HG03432 (cell line): Measurements from ENCODE around the gene PUS1.

Experiments
- ATAC-seq: cut with Tn5 transposase; IDR thresholded peaks from one replicate; pipeline ENCODE4 v1.9.1; 2021; ENCODE audit warnings: mild to moderate bottlenecking, moderate library complexity; ENCODE audit not compliant: unreplicated experiment

PUS1 gene

DNA sequence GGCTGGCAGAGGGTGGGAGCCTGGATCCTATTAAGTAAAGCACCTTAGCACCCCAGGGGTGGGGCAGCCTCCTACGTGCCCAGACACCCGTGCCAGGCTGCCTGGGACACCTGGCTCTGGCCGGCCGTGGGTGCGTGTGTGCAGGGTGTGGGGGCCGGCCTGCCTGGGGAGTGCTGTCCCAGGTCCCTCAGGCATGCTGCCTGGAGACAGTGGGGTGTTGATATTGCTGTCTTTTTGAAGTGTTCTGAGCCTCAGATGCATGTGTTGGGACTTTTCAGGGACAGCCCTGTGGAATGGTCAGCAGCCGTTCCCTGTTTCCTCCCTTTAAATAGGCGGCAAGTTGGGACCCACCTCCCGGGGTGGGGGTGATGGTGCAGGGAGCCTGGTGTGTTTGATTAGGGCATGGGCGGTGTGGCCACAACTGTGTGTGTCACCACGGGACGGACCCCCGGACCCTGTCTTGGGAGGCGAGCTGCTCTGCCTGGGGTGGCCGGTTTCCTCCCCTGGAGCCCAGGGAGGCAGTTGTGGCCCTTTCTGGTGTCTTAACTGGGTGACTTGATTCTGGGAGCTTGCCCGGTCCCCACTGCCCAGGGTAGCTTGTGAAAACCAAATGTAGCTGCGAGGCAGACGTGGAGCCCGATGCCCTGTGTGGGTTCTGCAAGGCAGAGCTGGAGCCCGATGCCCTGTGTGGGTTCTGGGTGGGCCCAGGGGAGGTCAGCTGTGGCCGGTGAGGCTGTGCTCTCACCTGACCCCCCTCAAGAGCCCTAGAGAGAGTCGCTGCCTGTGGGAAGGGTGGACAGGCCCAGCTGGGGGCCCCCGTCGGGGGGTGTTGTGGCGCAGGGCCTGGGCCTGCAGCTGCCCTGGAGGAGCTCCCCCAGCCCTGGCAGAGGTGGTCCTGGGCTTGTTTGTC lies 26.5 kb upstream of the PUS1 start:
- ATAC-seq: no peak

DNA sequence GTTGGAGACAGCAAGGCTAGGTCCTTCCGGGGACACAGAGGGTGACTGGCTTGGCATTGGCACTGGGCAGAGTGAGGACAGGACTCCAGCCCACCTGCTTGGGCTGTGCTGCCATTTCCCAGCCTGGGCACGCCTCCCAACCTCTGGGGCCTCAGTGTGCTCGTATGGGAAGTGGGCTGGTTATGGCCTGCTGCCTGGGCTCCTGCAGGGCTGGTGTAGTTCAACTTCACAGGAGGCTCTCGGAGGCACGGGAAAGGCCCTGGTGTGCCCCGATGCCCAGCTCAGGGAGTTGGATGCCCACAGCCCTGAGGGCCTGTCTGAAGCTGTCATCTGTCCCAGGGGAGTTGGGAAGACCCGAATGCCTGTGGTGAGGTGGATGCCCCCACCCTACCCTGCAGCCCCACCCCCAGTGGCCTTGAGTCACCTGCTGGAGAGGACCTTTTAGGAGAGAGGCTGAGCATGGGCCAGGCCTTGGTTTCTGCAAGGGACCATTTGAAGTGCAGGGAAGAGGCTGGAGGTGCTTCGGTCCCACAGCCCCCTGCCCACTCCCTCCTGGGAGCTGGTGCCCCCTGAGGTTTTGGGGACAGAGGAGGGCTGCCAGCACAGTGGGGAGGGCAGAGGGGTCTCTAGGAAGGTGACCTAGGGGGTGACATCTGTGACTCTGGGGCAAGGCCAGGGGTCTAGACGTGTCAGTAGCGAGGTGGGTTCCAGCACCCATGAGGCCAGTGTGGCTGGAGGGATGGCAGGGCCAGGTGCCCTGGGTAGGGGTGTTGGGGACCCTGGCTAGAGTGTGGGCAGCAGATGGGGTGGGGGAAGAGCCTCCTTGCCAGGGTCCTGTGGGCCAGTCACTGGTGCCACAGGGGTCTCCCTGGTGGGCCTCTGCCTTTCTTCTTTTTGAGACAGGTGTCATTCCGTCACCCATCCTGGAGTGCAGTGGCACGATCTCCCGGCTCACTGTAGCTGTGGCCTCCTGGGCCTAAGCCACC lies 25.5 kb upstream of the PUS1 start:
- no peak for ATAC-seq

DNA sequence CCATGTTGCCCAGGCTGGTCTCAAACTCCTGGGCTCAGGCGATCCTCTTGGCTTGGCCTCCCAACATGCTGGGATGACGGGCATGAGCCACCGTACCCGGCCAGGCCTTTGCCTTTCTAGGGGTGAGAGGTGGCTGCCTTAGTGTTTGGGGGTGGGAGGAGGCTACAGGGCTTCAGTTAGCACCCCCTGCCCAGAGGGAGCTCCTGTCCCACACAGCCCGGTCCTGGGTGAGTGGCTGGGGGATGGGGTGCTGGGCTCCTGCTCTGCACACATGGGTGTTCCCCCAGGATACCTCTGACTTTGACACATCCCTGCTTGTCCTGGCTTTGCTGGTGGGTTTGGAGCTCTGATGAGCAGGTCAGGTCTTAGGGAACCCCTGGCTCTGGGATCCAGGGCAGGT lies 24.7 kb upstream of the PUS1 start:
- no peak for ATAC-seq

DNA sequence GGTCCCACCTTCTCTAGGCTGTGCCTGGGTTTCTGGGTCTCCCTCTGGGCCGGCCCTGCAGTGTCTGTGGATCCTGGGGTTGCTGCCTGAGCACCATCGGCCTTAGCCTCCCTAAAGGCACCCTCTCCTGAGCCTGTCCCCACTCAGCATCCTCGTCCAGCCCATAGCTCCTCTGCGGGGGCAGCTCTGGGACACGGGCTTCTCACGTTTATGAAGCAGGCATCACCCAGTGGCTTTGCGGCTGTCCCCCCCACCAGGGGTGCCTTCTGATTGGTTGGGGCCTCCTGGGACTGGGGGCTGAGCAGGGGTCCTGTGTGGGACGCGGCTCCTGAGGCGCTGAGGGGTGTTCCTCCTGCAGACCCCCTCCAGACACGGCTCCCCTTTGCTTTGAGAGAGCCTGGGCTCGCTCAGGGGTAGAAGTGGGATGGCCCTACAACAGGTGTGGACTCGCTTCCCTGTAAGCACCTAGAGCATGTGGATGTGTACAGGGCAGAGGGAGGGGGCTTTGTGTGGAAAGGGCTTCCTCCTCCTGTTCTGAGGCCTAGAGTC lies 23.9 kb upstream of the PUS1 start:
- ATAC-seq: no peak

DNA sequence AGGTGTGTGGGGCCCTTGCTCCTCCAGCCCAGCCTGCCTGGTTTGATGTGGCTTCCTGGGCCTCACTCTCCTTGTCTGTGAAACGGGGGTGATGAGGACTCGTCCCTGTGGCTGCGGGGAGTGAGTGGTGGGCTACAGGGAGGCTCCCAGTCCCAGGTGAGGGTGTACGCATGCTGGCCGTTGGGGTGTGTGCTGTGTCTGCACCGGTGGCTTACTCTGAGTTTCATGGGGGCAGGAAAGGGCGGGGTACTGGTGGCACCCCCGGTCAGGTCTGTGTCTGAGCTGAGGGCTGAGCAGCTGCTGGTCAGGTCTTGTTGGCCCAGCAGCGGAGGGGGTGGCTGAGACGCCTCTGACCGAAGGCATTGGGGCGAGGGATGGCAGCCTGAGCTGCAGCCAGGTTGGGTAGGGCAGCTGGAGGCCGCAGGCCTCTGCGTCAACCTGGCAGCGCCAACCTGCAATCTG lies 23.4 kb upstream of the PUS1 start:
- no peak for ATAC-seq

DNA sequence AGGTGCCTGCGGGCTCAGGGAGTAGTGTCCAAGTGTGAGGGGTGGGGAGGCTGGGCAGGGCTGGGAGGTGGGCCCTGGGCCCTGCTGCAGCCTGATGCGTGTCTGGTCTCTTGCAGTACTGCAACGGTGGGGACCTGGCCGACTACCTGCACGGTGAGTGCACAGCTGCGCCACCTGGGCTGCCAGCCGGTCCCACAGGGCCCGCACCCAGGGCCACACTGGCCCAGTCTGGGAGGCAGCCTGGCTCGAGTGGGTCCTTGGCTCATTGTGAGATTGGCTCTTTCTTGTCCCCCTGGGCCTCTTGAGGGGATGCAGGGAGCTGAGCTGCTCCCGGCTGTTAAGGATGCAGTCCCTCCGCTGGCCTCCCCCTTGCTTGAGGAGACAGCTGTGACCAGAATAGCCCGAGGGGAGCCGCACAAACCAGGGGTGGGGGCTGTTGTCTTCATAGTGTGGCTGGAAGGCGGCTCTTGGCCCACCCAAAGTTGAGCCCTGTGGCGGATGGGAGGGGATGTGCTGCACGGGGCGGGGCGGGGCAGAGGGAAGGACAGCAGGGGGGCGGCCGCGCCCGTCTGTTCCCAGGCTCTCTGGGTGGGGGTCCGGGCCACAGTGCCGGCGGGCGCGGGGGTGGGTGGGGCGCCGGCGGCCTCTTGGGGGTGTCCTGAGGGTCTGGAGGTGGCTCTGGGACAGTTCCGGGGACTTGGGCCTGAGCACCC lies 21.5 kb upstream of the PUS1 start:
- ATAC-seq: no peak

DNA sequence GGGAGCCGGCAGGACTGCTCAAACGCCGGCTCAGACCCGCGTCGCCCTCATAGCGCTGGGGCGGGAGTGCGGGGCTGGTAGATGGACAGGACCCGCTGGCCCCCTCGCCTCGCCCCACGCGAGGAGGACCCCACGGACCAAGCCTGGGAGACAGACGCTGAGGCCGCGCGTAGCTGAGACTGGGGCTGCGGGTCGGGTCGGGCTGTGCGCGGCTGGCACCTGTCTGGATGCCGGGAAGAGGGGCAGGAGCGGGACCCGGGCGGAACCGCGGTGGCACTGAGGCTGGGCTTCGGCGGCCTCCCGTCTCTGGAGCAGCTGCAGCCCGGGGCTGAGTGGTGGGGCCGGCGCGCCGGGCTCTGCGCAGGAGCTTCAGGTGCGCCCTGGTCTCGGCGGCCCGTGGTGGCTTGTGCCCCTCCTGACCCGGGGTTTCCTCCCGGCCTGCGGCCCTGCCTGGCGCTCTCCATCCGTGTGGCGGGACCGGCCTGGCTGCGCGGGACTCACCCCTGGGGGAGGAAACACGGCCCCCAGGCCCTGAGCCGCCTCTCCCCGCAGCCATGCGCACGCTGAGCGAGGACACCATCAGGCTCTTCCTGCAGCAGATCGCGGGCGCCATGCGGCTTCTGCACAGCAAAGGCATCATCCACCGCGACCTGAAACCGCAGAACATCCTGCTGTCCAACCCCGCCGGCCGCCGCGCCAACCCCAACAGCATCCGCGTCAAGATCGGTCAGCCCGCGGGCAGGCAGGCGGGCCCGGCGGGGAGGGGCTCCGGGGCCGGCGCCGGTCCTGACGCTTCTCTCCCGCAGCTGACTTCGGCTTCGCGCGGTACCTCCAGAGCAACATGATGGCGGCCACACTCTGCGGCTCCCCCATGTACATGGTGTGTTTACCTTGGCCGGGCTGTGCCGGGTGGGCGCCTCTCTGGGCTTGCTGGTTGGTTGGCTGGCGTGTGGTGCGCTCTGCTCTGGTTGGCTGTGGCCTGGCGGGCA lies 20.7 kb upstream of the PUS1 start:
- no peak for ATAC-seq

DNA sequence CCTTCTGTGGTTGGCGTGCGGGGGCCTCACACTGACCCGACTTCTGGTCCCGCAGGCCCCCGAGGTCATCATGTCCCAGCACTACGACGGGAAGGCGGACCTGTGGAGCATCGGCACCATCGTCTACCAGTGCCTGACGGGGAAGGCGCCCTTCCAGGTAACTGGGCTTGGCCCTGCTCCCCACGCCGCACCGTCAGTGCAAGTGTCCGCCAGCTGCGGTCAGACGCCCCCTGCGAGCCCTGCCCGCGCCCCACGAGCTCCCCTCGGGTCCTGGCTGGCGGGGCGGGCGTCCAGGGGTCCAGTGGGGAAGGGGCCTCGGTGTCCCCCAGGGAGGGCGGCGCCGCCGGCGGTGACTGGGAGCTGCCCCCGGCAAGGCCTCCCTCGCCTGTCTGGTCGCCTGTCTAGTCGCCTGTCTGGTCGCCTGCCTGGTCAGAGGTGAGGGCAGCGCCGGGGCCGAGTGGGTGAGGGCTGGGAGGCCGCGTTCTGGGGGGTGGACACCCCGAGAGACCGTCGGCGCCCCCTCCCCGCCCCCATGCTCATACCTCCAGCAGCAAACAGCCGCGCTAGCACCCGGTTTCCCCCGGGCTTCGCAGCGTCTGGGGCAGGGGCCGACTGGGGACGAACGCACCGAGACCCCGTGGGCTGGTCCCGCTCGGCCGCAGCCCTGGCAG lies 19.9 kb upstream of the PUS1 start:
- ATAC-seq: no peak

DNA sequence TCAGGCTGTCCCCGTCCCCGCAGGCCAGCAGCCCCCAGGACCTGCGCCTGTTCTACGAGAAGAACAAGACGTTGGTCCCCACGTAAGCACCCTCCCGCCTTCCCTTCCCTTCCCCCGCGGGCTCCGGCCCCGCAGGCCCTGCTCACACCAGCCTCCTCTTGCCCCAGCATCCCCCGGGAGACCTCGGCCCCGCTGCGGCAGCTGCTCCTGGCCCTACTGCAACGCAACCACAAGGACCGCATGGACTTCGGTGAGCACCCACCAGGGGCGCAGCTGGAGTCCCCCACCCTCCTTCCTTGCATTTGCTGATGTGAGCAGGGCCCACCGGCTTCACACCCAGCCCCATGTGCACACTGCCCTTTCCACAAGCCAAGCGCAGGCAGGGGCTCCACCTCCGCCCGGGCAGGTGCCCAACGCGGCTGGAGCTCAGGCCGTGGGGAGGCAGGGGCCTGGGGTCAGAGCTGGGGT lies 19.3 kb upstream of the PUS1 start:
- no peak for ATAC-seq

DNA sequence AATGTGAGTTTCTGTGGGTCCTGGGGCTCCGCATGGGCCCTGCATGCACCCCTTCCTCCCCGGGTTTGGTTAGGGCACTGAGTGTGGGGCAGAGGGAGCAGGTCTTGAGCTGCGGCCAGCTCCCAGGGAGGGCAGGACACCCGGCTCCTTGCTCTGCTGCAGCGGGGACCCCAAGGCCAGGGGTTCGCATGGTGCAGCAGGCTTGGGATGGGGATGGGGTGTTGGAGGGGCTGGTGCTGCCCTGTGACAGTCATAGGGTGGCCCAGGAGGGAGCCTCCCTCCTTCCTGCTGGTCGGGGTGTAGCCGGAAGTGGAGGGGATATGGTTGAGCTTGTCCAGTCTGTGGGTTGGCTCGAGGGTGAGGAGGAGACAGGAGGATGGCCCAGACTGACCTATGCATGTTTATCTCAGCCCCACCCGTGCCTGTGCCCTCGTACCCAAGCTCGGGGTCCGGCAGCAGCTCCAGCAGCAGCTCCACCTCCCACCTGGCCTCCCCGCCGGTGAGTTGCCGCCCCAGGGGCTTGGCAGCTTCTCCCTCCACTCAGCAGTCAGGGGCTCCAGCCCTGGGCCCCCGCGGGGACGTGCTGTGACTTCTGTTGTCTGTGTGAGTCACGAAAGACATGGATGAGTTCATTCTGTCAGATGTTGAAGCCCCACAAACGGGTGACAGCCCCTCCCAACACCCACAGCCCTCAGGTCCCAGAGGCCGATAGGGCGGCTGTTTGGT lies 18.6 kb upstream of the PUS1 start:
- no peak for ATAC-seq

DNA sequence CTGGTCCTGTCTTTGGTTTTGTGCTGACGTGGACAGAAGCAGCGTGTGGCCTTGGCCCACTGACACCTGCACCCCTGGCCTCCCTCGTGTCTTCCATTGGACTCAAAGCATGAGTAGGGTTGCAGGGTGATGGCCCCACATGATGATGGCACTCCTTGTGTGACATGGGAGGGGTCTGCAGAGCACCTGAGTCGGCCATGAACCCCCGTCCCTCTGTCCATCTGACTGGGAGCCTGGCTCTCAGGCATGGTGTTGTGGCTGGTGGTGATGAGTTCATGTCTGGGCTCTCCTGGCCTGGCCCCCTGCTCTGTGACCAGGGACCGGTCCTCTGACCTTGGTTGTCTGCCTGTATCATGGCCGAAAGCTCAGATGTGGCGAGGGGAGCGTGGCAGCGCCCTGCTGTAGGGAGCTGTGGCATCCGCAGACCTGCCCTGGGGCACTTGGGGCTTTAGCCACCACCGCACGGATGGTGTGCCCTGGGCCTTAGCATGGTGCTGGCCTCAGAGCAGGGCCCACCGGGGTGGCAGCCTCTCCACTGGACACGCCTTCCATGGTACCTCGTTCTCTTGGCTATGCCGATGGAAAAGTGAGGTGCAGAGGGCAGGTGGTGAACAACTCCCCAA lies 17.9 kb upstream of the PUS1 start:
- no peak for ATAC-seq

DNA sequence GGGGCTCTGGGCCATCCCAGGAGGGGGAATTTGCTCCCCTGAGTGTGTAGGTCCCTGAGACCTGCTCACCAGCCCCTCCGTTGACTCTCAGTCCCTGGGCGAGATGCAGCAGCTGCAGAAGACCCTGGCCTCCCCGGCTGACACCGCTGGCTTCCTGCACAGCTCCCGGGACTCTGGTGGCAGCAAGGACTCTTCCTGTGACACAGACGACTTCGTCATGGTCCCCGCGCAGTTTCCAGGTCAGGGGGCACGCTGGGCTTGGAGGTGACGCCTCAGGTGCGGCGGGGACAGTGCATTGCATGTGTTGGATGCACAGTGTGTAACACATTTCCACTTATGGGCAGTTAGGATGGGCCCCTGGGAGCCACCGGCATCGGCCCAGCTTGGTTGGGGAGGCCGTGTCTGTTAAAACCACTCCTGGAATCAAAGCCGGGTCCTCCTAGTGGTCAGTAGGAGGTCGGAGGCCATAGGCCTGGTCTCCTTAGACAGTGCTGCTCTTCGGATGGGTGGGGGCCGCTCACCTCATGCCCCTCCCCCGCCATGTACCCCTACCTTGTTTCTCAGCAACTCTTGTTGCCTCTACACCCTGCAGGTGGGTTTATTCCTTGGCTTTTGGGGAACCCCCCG lies 17.1 kb upstream of the PUS1 start:
- ATAC-seq: no peak

DNA sequence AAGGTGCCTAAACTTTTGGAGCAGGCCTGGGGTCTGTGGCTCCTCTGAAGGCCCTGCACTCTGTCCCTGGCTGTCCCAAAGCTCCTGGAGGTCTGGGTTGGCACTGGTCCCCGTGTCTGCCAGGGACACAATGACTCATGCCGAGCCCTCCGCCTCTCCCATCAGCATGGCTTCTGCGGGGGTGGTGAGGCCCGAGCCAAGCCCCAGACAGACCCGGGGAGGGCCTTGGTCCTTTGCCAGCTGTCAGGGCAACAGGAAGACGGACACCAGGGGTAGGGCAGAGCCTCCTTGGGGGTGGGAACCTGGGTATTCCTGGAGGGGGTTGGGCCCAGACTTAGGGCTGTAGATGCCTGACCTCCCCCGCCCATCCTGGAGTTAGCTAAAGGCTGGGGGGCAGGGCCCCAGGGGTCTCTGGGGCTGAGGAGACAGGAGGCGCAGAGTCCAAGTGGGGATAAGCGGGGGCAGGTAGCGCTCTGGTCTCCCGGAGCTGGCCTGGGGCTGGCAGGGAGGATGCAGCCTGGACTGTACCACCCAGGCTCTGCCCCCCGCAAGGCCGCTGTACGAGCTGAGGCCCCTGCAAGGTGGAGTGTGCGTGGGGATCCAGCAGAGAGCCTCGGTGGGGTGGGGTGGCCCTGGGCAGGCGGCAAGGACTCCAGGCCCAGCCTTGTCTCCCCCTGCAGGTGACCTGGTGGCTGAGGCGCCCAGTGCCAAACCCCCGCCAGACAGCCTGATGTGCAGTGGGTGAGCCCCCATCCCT lies 16.4 kb upstream of the PUS1 start:
- ATAC-seq: no peak

DNA sequence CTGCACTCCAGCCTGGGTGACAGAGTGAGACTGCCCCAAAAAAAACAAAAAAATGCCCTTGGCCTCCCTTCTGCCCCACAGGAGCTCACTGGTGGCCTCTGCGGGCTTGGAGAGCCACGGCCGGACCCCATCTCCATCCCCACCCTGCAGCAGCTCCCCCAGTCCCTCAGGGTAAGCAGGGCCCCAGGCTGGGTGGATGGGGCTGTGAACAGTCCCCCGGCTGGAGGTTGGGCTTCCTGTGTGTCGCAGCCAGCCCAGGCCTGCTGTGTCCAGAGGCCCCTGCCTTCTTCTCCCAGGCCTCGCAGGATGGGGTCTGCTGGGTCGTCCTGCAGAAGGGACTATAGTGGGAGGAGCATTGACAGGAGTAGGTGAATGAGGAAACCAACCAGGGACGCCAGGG lies 15.4 kb upstream of the PUS1 start:
- no peak for ATAC-seq

DNA sequence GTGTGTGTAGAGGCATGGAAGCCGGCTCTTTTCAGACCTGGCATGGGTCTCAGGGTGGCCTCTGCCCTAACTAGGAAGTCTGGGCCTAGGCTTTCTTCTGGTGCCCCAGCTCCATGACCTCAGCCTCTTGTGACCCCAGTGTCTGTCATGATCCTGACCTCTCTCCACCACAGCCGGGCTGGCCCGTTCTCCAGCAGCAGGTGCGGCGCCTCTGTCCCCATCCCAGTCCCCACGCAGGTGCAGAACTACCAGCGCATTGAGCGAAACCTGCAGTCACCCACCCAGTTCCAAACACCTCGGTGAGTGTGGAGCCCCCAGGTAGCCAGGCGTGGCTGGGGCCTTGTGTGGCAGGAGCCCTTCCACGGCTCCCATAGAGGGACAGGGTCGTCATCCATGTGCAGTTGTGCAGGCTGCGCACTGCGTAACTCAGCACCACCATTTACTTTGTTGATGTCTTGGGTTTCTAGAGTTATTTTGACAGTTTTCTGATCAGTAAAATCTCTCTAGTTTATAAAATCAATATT lies 14.8 kb upstream of the PUS1 start:
- ATAC-seq: no peak

DNA sequence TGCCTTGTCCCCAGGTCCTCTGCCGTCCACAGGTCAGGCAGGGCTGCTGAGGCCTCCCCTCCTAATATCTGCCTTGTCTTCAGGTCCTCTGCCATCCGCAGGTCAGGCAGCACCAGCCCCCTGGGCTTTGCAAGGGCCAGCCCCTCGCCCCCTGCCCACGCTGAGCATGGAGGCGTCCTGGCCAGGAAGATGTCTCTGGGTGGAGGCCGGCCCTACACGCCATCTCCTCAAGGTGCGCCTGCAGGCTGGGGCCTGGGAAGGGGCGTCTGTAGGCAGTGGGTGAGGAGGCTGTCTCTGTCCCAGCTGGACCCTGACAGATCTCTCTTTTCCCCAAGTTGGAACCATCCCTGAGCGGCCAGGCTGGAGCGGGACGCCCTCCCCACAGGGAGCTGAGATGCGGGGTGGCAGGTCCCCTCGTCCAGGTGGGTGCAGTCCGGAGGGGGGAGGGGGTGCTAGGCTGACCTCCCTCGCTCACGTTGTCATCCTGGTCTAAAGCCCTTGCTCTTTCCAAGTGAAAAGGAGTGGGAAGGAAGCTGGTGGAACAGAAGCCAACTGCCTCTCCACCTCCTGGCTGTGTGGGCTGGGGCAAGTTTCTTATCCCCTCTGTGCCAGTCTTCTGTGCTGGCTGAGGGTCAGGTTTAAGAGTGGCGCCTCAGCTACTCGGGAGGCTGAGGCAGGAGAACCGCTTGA lies 13.9 kb upstream of the PUS1 start:
- ATAC-seq: no peak
